Calu3 (cell line): ENCODE data around the gene FAM13A. TPM values are rescaled to one million over a fixed set of nuclear protein-coding genes. Genes with fewer than 3 reads are reported as not detected.

ENCODE experiments used
- BruUV-seq: library from RNA; stranded (reverse); fragments of 400-500 nt; replicated peaks from 2 replicates; lab custom pipeline; 2021; lab: Mats Ljungman, UMichigan
- CTCF ChIA-PET: fragments of 300-600 bp; sonication (Branson Sonifier 250); formaldehyde crosslinking; loops from one replicate; lab custom pipeline; 2022; ENCODE audit warnings: antibody characterized with exemption; lab: Charles Lee
- DNase-seq: peaks from one replicate; pipeline ENCODE4 v3.0.0; 2022
- H3K27ac Mint-ChIP-seq: one replicate; pipeline ENCODE4 v1.8.0; 2022; ENCODE audit warnings: mixed read lengths; ENCODE audit not compliant: unreplicated experiment
- H3K27me3 Mint-ChIP-seq: one replicate; pipeline ENCODE4 v1.8.0; 2022; ENCODE audit warnings: mixed read lengths; ENCODE audit not compliant: unreplicated experiment
- H3K36me3 Mint-ChIP-seq: one replicate; pipeline ENCODE4 v1.8.0; 2022; ENCODE audit warnings: mild to moderate bottlenecking, moderate library complexity, mixed read lengths; ENCODE audit not compliant: insufficient read depth, unreplicated experiment
- H3K4me1 Mint-ChIP-seq: one replicate; pipeline ENCODE4 v1.8.0; 2022; ENCODE audit warnings: mild to moderate bottlenecking, low read depth, mixed read lengths; ENCODE audit not compliant: unreplicated experiment
- H3K4me3 Mint-ChIP-seq: one replicate; pipeline ENCODE4 v1.8.0; 2022; ENCODE audit warnings: mild to moderate bottlenecking, low read depth, moderate library complexity, mixed read lengths; ENCODE audit not compliant: unreplicated experiment
- H3K9me3 Mint-ChIP-seq: one replicate; pipeline ENCODE4 v1.8.0; 2022; ENCODE audit warnings: low read depth, mixed read lengths; ENCODE audit not compliant: unreplicated experiment
- CTCF ChIP-seq: fragments of 200-600 bp; IDR thresholded peaks from one replicate; pipeline ENCODE4 v1.8.0; 2022; ENCODE audit warnings: antibody characterized with exemption; ENCODE audit not compliant: unreplicated experiment
- intact Hi-C: fragments of 100-400 bp; cut with micrococcal nuclease; formaldehyde crosslinking; loops from one replicate; pipeline ENCODE4 v1.10.0; 2022; ENCODE audit not compliant: unreplicated experiment
- total RNA-seq: library from RNA; stranded (reverse); gene quantifications from 2 replicates; pipeline ENCODE4 v1.2.3, GENCODE V29; 2022

The FAM13A gene
- total RNA-seq, 1 experiment from 2014 or later: 13.5 TPM

DNA sequence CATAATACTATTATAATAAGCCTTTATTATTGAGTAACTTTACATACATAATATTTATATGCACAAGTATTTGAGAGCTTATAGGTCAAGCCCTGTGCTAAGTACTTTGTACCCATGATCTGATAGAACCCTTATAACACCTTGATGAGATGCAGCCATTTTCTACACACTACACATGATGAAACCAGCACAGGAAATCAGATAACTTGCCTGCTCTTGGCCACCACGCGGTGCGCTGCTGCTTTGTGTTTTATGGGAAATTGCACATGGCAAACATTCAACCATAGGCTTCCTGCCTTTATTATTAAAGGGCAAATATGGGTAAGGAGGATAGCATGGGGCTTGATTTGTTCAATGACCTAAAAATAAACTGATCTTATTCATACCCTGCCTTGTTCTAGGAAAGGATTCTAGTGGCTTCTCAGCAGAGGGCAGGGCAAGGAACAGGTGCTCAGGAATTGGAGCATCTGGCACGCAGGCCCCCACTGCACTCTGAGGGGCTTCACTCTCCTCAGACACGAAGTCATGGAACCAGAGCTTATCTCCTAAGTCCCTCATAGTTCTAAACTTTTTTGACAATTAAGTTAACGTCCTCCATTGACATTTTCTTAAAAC, 327.7 kb downstream of the FAM13A start:
- BruUV-seq: no TSS peak
- intact Hi-C loops: no loop called here
- CTCF ChIA-PET: no interaction called here

GRCh38 chr4:88728146-88728545, 328.8 kb downstream of the FAM13A start:
- peaks cover 12% of the 10 kb centered on the region for H3K36me3 Mint-ChIP-seq
- H3K27me3 Mint-ChIP-seq: no peaks in the 10 kb centered on the region
- no peak overlapping the region for H3K4me3 Mint-ChIP-seq
- DNase-seq: no peak
- H3K9me3 Mint-ChIP-seq: no peaks in the 10 kb centered on the region
- no TSS peak for BruUV-seq
- TF ChIP-seq CTCF: no peak
- no peaks in the 10 kb centered on the region for H3K4me1 Mint-ChIP-seq
- CTCF ChIA-PET: no interaction called here
- intact Hi-C loops: no loop called here
- no peak overlapping the region for H3K27ac Mint-ChIP-seq

More for the DNA sequence above, 327.7 kb downstream of the FAM13A start:
- H3K36me3 Mint-ChIP-seq: peaks cover 12% of the 10 kb centered on the region
- H3K4me3 Mint-ChIP-seq: no peak overlapping the region
- H3K27me3 Mint-ChIP-seq: no peaks in the 10 kb centered on the region
- H3K27ac Mint-ChIP-seq: no peak overlapping the region
- H3K9me3 Mint-ChIP-seq: no peaks in the 10 kb centered on the region
- no peaks in the 10 kb centered on the region for H3K4me1 Mint-ChIP-seq
- TF ChIP-seq CTCF: no peak
- DNase-seq: no peak

- H3K27me3 Mint-ChIP-seq: no peaks in the 10 kb centered on the region
- BruUV-seq: no TSS peak
- H3K36me3 Mint-ChIP-seq: peaks cover 12% of the 10 kb centered on the region
- no peak for DNase-seq
- H3K27ac Mint-ChIP-seq: no peak overlapping the region
- no peaks in the 10 kb centered on the region for H3K9me3 Mint-ChIP-seq
- TF ChIP-seq CTCF: no peak
- intact Hi-C loops: no loop called here
- CTCF ChIA-PET: no interaction called here
- no peak overlapping the region for H3K4me3 Mint-ChIP-seq
- H3K4me1 Mint-ChIP-seq: no peaks in the 10 kb centered on the region
Observed at GRCh38 chr4:88725986-88726385, 331.0 kb downstream of the FAM13A start.

- H3K4me3 Mint-ChIP-seq: no peak overlapping the region
- DNase-seq: no peak
- H3K36me3 Mint-ChIP-seq: peaks cover 12% of the 10 kb centered on the region
- H3K27ac Mint-ChIP-seq: no peak overlapping the region
- no peaks in the 10 kb centered on the region for H3K27me3 Mint-ChIP-seq
- intact Hi-C loops: no loop called here
- no peak for TF ChIP-seq CTCF
- H3K9me3 Mint-ChIP-seq: no peaks in the 10 kb centered on the region
- no TSS peak for BruUV-seq
- CTCF ChIA-PET: no interaction called here
- no peaks in the 10 kb centered on the region for H3K4me1 Mint-ChIP-seq
Observed at GRCh38 chr4:88725143-88725542, 331.8 kb downstream of the FAM13A start.
